DND-41 (cell line): ENCODE results near the gene PHACTR3.

ENCODE experiments used
- CTCF ChIP-seq: IDR thresholded peaks from 2 replicates; pipeline ENCODE4 v1.5.1; 2012; ENCODE audit warnings: borderline replicate concordance, low read length, moderate library complexity, mild to moderate bottlenecking; ENCODE audit not compliant: poor library complexity, severe bottlenecking; ENCODE audit errors: extremely low read depth
- EZH2 ChIP-seq: IDR thresholded peaks from 3 replicates; pipeline ENCODE4 v1.6.1; 2012; ENCODE audit warnings: borderline replicate concordance, low read depth, mild to moderate bottlenecking, moderate library complexity, low read length, inconsistent platforms; ENCODE audit not compliant: severe bottlenecking

DNA sequence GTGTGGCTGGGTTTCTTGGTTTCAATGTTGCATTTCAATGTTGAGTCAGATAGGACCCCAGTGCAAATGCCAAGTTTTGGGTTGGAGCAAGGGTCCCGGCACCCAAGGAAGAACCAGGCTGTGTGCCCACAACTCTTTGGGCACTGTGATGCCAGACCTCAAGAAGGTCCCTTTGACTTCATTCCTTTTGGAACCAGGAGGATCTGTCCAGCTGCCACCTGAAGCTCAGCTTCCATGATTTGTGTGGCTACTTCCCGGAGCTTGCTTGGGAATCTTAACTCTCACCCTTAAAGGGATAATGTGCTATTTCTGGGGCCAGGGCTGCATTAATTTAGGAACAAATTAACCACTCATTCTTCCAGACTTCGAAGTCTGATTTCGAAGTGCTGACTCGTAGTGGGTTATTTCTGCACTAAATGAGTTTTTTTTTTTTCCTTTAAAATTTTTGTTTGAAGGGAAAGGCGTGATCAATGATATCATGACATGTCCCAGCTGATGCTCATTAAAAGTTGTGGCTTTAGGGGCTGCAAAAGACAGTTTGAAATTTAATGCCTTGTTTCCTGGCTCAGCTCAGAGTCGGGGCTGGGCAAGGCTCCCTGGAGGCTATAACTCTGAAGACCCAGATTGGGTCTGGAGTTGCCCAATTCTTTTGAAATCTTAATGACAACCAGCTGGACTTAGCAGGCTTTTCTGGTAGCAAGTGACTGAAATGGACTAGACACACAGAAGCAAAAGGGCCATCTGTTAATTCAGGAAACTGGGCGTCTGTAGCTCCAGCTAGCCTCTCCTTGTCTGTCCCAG lies 24.0 kb upstream of the PHACTR3 start:
- TF ChIP-seq CTCF (no peak), EZH2 (no peak)
